Astrocyte (in vitro differentiated cells and primary cell): ENCODE data around the gene SEC31B.

ENCODE experiments used
- EZH2 ChIP-seq: IDR thresholded peaks from 2 replicates; pipeline ENCODE4 v1.6.1; 2012; ENCODE audit warnings: mild to moderate bottlenecking, low read length, inconsistent platforms; ENCODE audit not compliant: insufficient read depth
- TF ChIP-seq, protein P1 (sequence below): IDR thresholded peaks from 2 replicates; pipeline ENCODE4 v1.5.1; 2011; ENCODE audit warnings: low read depth, mild to moderate bottlenecking, inconsistent platforms, low read length, moderate library complexity; ENCODE audit not compliant: insufficient read depth

DNA sequence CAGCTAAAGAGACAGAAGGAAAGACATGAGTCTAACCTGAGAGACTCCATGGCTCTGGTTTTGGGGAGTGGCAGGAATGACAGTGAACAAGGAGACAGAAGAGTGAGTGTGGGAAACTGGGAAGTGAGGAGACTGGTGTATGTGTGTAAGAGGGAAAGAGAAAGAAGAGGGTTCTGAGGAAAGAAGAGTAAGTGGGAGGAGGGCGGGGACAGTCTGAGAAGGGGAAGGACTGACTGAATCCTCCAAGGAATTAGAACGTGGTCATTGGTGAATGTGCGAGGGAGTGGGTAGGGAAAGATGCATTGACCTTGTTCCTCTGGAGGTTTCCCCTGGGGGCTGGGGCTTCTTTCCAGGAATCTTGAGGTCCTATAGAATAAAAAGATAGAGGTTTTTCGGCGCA is 30.3 kb downstream of the SEC31B start:
- TF ChIP-seq, protein P1, sequence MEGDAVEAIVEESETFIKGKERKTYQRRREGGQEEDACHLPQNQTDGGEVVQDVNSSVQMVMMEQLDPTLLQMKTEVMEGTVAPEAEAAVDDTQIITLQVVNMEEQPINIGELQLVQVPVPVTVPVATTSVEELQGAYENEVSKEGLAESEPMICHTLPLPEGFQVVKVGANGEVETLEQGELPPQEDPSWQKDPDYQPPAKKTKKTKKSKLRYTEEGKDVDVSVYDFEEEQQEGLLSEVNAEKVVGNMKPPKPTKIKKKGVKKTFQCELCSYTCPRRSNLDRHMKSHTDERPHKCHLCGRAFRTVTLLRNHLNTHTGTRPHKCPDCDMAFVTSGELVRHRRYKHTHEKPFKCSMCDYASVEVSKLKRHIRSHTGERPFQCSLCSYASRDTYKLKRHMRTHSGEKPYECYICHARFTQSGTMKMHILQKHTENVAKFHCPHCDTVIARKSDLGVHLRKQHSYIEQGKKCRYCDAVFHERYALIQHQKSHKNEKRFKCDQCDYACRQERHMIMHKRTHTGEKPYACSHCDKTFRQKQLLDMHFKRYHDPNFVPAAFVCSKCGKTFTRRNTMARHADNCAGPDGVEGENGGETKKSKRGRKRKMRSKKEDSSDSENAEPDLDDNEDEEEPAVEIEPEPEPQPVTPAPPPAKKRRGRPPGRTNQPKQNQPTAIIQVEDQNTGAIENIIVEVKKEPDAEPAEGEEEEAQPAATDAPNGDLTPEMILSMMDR: no peak
- TF ChIP-seq EZH2: no peak
